Erythroblast (primary cell): Measurements from ENCODE around the gene FCMR.

Experiments used
- GATA1 ChIP-seq: IDR thresholded peaks from 2 replicates; pipeline ENCODE4 v1.6.1; 2011; ENCODE audit warnings: low read depth, mild to moderate bottlenecking, control low read depth, low read length, moderate library complexity
- POLR2A ChIP-seq: IDR thresholded peaks from 2 replicates; pipeline ENCODE4 v1.6.1; 2011; ENCODE audit warnings: mild to moderate bottlenecking, low read length

GRCh38 chr1:206940588-206940936 lies 18.8 kb upstream of the FCMR start:
- TF ChIP-seq POLR2A (no peak), GATA1 (no peak)
